Measurements from ENCODE around the gene NOL3. TPM values are rescaled to one million over a fixed set of nuclear protein-coding genes. Genes with fewer than 3 reads are reported as not detected.

NOL3 gene
- total and polyA plus RNA-seq, 9 of the 15 experiments (the other 6 are each of a cell fraction or from before 2014, with no cell fraction given) = 0.45 to 14.0 (median 5.4) TPM

DNA sequence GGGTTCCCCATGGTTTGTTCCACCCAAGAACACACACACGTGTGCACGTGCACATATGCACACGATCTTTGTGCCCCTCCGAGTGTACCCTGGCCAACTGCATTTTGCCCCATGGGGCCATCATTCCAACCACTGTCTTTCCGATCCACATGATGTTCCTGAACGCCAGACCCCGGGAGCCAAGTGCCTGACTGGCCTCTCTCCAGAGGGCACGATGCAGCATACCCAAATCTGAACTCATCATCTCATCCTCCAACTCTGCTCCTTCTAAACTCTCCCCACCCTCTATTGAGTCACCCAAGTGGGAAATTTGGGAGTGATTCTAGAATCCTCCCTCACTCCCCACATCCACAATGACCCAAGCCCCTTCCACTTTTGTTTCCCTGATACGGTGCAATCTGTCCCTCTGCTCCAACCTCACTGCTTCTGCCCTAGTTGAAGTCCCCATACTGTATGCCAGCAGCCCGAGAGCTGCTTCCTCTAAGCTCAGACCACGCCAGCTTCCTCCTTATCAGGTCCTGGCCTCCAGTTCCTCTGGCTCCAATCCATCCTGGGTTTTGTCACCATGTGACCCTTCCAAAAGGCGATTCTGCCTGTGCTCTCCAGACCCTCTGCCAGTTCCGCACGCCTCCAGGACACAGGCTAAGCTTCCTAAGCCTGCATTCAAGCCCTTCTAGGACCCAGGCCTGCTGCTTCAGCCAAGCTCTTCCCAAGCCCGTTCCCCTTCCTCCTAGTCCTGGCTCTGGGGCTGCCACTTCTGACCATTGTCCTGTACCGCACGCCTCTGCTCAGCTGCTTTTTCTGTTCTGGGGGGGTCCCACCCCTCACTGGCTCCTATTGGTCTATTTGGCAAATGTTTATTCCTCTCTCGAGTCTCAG is 46.5 kb downstream of the NOL3 start (continued):
- TF ChIP-seq E2F6 (IDR thresholded peaks at IDR 0.05; ENCODE audit: borderline replicate concordance in 1 of 2, extremely low read depth in 1 of 2, insufficient read depth in 1 of 2, insufficient read length in 1 of 2, low read depth in 1 of 2, low read length in 1 of 2, poor library complexity in 1 of 2, severe bottlenecking in 1 of 2) (no peak), ID3 (CRISPR knock-in tag; IDR thresholded peaks at IDR 0.05) (no peak), ID3 (tag; IDR thresholded peaks at IDR 0.05) (no peak), ZFX (CRISPR knock-in tag; IDR thresholded peaks at IDR 0.05) (peak; percentile 61), PURB (CRISPR knock-in tag; IDR thresholded peaks at IDR 0.05; ENCODE audit: low read depth) (no peak), RFX5 (IDR thresholded peaks at IDR 0.05; ENCODE audit: low read depth, low read length) (no peak), ZNF316 (IDR thresholded peaks at IDR 0.05) (no peak), SNRNP70 (optimal IDR thresholded peaks at IDR 0.05; ENCODE audit: low read depth, low read length) (no peak), EP300 (IDR thresholded peaks at IDR 0.05; ENCODE audit: low read length) (0 out of 2 replicates have a peak, but pooled peaks have one; percentile 31), NFIX (CRISPR knock-in tag; IDR thresholded peaks at IDR 0.05; ENCODE audit: low read depth) (no peak), CREM (IDR thresholded peaks at IDR 0.05; ENCODE audit: low read depth) (no peak), RNF2 (IDR thresholded peaks at IDR 0.05) (no peak), POLR2AphosphoS5 (IDR thresholded peaks at IDR 0.05; ENCODE audit: control insufficient read depth, insufficient read depth, low read depth, low read length) (no peak), DPF2 (IDR thresholded peaks at IDR 0.05) (peak; percentile 65), ZNF431 (CRISPR knock-in tag; IDR thresholded peaks at IDR 0.05) (no peak), FOXM1 (IDR thresholded peaks at IDR 0.05; ENCODE audit: low read depth) (no peak), FOXM1 (CRISPR knock-in tag; IDR thresholded peaks at IDR 0.05; ENCODE audit: low read depth) (no peak), HDAC1 (IDR thresholded peaks at IDR 0.05) (0 out of 4 replicates have a peak, but pooled peaks of 1 of the 2 experiments have one; percentile 57), MYBL2 (IDR thresholded peaks at IDR 0.05; ENCODE audit: low read depth) (no peak), MYBL2 (CRISPR knock-in tag; IDR thresholded peaks at IDR 0.05; ENCODE audit: borderline replicate concordance) (no peak), FOXP1 (CRISPR knock-in tag; IDR thresholded peaks at IDR 0.05) (no peak)
- TF ChIP-seq, protein P1, sequence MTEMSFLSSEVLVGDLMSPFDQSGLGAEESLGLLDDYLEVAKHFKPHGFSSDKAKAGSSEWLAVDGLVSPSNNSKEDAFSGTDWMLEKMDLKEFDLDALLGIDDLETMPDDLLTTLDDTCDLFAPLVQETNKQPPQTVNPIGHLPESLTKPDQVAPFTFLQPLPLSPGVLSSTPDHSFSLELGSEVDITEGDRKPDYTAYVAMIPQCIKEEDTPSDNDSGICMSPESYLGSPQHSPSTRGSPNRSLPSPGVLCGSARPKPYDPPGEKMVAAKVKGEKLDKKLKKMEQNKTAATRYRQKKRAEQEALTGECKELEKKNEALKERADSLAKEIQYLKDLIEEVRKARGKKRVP (CRISPR knock-in tag; IDR thresholded peaks at IDR 0.05) = no peak
- TF ChIP-seq, protein P2, sequence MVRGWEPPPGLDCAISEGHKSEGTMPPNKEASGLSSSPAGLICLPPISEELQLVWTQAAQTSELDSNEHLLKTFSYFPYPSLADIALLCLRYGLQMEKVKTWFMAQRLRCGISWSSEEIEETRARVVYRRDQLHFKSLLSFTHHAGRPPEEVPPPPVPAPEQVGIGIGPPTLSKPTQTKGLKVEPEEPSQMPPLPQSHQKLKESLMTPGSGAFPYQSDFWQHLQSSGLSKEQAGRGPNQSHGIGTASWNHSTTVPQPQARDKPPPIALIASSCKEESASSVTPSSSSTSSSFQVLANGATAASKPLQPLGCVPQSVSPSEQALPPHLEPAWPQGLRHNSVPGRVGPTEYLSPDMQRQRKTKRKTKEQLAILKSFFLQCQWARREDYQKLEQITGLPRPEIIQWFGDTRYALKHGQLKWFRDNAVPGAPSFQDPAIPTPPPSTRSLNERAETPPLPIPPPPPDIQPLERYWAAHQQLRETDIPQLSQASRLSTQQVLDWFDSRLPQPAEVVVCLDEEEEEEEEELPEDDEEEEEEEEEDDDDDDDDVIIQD (CRISPR knock-in tag; IDR thresholded peaks at IDR 0.05) = no peak
